Stomach (tissue), 4 donors: ENCODE results near the gene NCOR1.

ENCODE experiments used
- POLR2AphosphoS5 ChIP-seq, 3 donors: sonication (generic); formaldehyde crosslinking; IDR thresholded peaks; one replicate each; pipeline ENCODE4 v1.6.1; 2016; ENCODE audit warnings: antibody characterized with exemption in 3 of 3
- TF ChIP-seq, protein P1 (sequence below), 7 experiments: fragments of 450-650 bp in 4 of 7; fragments of 200-600 bp in 3 of 7; sonication (generic) in 3 of 7; IDR thresholded peaks; one replicate each; pipeline ENCODE4 v1.5.1; 2016 to 2019; ENCODE audit warnings: antibody characterized with exemption in 7 of 7, control low read depth in 2 of 7, mild to moderate bottlenecking in 1 of 7

DNA sequence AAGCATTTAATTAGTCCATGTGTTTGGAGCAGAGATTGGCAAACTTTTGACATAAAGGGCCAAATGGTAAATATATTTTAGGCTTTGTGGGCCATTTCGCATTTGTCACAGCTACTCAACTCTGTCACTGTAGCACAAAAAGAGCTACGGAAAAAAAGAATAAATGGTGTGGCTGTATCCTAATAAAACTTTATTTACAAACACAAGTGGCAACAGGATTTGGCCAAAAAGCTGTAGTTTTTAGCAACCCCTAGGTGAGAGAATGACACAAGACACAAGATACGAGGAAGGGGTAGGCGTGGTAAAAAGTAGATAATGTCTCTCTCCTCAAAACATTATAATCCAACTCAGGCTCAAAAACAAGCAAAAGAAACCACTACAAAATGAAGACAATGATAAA is 149.2 kb downstream of the NCOR1 start:
- no peak for TF ChIP-seq POLR2AphosphoS5 (IDR thresholded peaks at IDR 0.05)
- TF ChIP-seq, protein P1, sequence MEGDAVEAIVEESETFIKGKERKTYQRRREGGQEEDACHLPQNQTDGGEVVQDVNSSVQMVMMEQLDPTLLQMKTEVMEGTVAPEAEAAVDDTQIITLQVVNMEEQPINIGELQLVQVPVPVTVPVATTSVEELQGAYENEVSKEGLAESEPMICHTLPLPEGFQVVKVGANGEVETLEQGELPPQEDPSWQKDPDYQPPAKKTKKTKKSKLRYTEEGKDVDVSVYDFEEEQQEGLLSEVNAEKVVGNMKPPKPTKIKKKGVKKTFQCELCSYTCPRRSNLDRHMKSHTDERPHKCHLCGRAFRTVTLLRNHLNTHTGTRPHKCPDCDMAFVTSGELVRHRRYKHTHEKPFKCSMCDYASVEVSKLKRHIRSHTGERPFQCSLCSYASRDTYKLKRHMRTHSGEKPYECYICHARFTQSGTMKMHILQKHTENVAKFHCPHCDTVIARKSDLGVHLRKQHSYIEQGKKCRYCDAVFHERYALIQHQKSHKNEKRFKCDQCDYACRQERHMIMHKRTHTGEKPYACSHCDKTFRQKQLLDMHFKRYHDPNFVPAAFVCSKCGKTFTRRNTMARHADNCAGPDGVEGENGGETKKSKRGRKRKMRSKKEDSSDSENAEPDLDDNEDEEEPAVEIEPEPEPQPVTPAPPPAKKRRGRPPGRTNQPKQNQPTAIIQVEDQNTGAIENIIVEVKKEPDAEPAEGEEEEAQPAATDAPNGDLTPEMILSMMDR (IDR thresholded peaks at IDR 0.05) = no peak
